Measurements from ENCODE around the gene SPANXN4. TPM values are rescaled to one million over a fixed set of nuclear protein-coding genes. Genes with fewer than 3 reads are reported as not detected.

The SPANXN4 gene, protein sequence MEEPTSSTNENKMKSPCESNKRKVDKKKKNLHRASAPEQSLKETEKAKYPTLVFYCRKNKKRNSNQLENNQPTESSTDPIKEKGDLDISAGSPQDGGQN
- not detected in 2 replicates for total RNA-seq

DNA sequence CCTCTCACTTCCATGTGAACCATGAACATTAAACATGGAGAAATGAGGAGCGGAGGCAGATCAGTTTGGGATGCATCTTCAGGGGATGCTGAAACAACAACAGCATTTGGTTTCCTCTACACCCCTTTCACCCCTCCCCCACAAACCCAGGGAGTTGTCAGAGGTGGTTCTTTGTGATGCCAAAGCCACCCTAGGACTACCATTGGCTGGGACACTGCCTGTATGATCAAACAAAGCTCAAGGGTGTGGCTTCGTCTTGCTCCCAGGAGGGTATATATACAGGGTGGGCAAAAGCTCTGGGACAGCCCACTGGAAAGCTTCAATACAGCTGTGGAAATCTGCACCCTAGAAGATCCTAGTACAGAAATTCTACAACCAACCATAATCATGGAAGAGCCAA, at the start of gene SPANXN4:
Gene SPANXN4, plus strand, starts transcription at position 301 of the 400 bp plus-strand sequence. Its CDS starts 87 bp downstream, at position 388.

Measured in hair follicular keratinocyte (primary cell).